Measurements from ENCODE around the gene DTHD1. TPM values are rescaled to one million over a fixed set of nuclear protein-coding genes. Genes with fewer than 3 reads are reported as not detected.

DTHD1 gene
- total and polyA plus RNA-seq, 2 donors from 2014 or later: 1.4 TPM; not detected in 1

- FAIRE-seq (no peak), DNase-seq (no peak)
- intact Hi-C loops (cut with DNase I): no loop called here
Measured at GRCh38 chr4:36333303-36333877, 52.0 kb downstream of the DTHD1 start.

GRCh38 chr4:36337665-36338185 lies 56.3 kb downstream of the DTHD1 start:
- no peak for TF ChIP-seq CTCF (IDR thresholded peaks at IDR 0.05; ENCODE audit: borderline replicate concordance, extremely low read depth, insufficient read depth)
- H3K4me1 ChIP-seq (ENCODE audit: control insufficient read depth in 2 of 3, insufficient read depth in 2 of 3, low read depth in 1 of 3, low read length in 3 of 3): no peaks in the 10 kb centered on the region
- intact Hi-C loops (cut with DNase I): no loop called here
- DNase-seq: no peak
- no peaks in the 10 kb centered on the region for H3K36me3 ChIP-seq (ENCODE audit: control insufficient read depth in 2 of 3, insufficient read depth in 3 of 3, low read length in 3 of 3)
- FAIRE-seq: no peak
- no peak overlapping the region for H3K4me3 ChIP-seq (ENCODE audit: low read length in 3 of 3)
- H3K27me3 ChIP-seq (ENCODE audit: control insufficient read depth, insufficient read depth, low read length): no peaks in the 10 kb centered on the region
- no peaks in the 10 kb centered on the region for H3K9me3 ChIP-seq (ENCODE audit: control insufficient read depth in 2 of 3, insufficient read depth in 1 of 3, low read length in 3 of 3)
- H3K27ac ChIP-seq (ENCODE audit: low read depth in 2 of 2, low read length in 2 of 2): no peak overlapping the region
- no peak overlapping the region for H3K9ac ChIP-seq (ENCODE audit: low read length in 3 of 3)

More at GRCh38 chr4:36333303-36333877, 52.0 kb downstream of the DTHD1 start:
- no peak for TF ChIP-seq CTCF (IDR thresholded peaks at IDR 0.05; ENCODE audit: borderline replicate concordance, extremely low read depth, insufficient read depth)
- Histone ChIP-seq H3K36me3 (ENCODE audit: control insufficient read depth in 2 of 3, insufficient read depth in 3 of 3, low read length in 3 of 3) (no peaks in the 10 kb centered on the region), H3K27ac (ENCODE audit: low read depth in 2 of 2, low read length in 2 of 2) (no peak overlapping the region), H3K27me3 (ENCODE audit: control insufficient read depth, insufficient read depth, low read length) (no peaks in the 10 kb centered on the region), H3K9me3 (ENCODE audit: control insufficient read depth in 2 of 3, insufficient read depth in 1 of 3, low read length in 3 of 3) (no peaks in the 10 kb centered on the region), H3K4me1 (ENCODE audit: control insufficient read depth in 2 of 3, insufficient read depth in 2 of 3, low read depth in 1 of 3, low read length in 3 of 3) (no peaks in the 10 kb centered on the region), H3K4me3 (ENCODE audit: low read length in 3 of 3) (no peak overlapping the region), H3K9ac (ENCODE audit: low read length in 3 of 3) (no peak overlapping the region)

GRCh38 chr4:36338973-36339372 lies 57.6 kb downstream of the DTHD1 start:
- intact Hi-C loops (cut with DNase I): no loop called here
- FAIRE-seq: no peak
- H3K4me1 ChIP-seq (ENCODE audit: control insufficient read depth in 2 of 3, insufficient read depth in 2 of 3, low read depth in 1 of 3, low read length in 3 of 3): no peaks in the 10 kb centered on the region
- no peaks in the 10 kb centered on the region for H3K36me3 ChIP-seq (ENCODE audit: control insufficient read depth in 2 of 3, insufficient read depth in 3 of 3, low read length in 3 of 3)
- H3K27me3 ChIP-seq (ENCODE audit: control insufficient read depth, insufficient read depth, low read length): no peaks in the 10 kb centered on the region
- H3K4me3 ChIP-seq (ENCODE audit: low read length in 3 of 3): no peak overlapping the region
- no peaks in the 10 kb centered on the region for H3K9me3 ChIP-seq (ENCODE audit: control insufficient read depth in 2 of 3, insufficient read depth in 1 of 3, low read length in 3 of 3)
- H3K27ac ChIP-seq (ENCODE audit: low read depth in 2 of 2, low read length in 2 of 2): no peak overlapping the region
- H3K9ac ChIP-seq (ENCODE audit: low read length in 3 of 3): no peak overlapping the region
- TF ChIP-seq CTCF (IDR thresholded peaks at IDR 0.05; ENCODE audit: borderline replicate concordance, extremely low read depth, insufficient read depth): no peak
- DNase-seq: no peak

- no peaks in the 10 kb centered on the region for H3K4me1 ChIP-seq (ENCODE audit: control insufficient read depth in 2 of 3, insufficient read depth in 2 of 3, low read depth in 1 of 3, low read length in 3 of 3)
- FAIRE-seq (no peak), DNase-seq (no peak)
- intact Hi-C loops (cut with DNase I): no loop called here
- no peaks in the 10 kb centered on the region for H3K36me3 ChIP-seq (ENCODE audit: control insufficient read depth in 2 of 3, insufficient read depth in 3 of 3, low read length in 3 of 3)
- H3K9me3 ChIP-seq (ENCODE audit: control insufficient read depth in 2 of 3, insufficient read depth in 1 of 3, low read length in 3 of 3): no peaks in the 10 kb centered on the region
- no peak overlapping the region for H3K9ac ChIP-seq (ENCODE audit: low read length in 3 of 3)
- H3K27ac ChIP-seq (ENCODE audit: low read depth in 2 of 2, low read length in 2 of 2): no peak overlapping the region
- no peak overlapping the region for H3K4me3 ChIP-seq (ENCODE audit: low read length in 3 of 3)
- TF ChIP-seq CTCF (IDR thresholded peaks at IDR 0.05; ENCODE audit: borderline replicate concordance, extremely low read depth, insufficient read depth): no peak
- H3K27me3 ChIP-seq (ENCODE audit: control insufficient read depth, insufficient read depth, low read length): no peaks in the 10 kb centered on the region
Measured at GRCh38 chr4:36341936-36342335, 60.5 kb downstream of the DTHD1 start.

Data from kidney (tissue), 14 donors.